Adrenal gland (tissue), 5 donors: ENCODE data around the gene NDUFV2.

Experiments
- CTCF ChIP-seq, 6 experiments: fragments of 450-650 bp in 4 of 6; fragments of 200-600 bp in 2 of 6; sonication (generic) in 1 of 6; IDR thresholded peaks; 1 replicate in 5 of 6; 2 replicates in 1 of 6; pipeline versions ENCODE4 v1.5.1 to v1.8.0; 2016 to 2021; ENCODE audit warnings: antibody characterized with exemption in 6 of 6, mild to moderate bottlenecking in 2 of 6, moderate library complexity in 1 of 6
- POLR2A ChIP-seq, 2 donors: fragments of 450-650 bp; IDR thresholded peaks; one replicate each; pipeline ENCODE4 v1.6.1; 2017; ENCODE audit warnings: antibody characterized with exemption in 2 of 2, mild to moderate bottlenecking in 2 of 2, moderate library complexity in 1 of 2
- donor health status: DM: no; HTN: no; CAD: no.

- TF ChIP-seq CTCF (IDR thresholded peaks at IDR 0.05) (no peak), POLR2A (IDR thresholded peaks at IDR 0.05) (no peak)
Observed at GRCh38 chr18:9140984-9141383, 38.5 kb downstream of the NDUFV2 start.
